Activated naive CD4-positive, alpha-beta T cell treated with anti-CD3 and anti-CD28 coated beads, Interleukin-2, amount 10 ng/mL, durations not matched to agents 5 hours and 36 hours (primary cell): ENCODE measurements around the gene OR8S1. TPM values are rescaled to one million over a fixed set of nuclear protein-coding genes. Genes with fewer than 3 reads are reported as not detected.

Experiments used
- total RNA-seq, 2 experiments: library from RNA; stranded (reverse); gene quantifications; one replicate each; pipeline ENCODE4 v1.2.3, GENCODE V29; 2021

OR8S1 gene, protein sequence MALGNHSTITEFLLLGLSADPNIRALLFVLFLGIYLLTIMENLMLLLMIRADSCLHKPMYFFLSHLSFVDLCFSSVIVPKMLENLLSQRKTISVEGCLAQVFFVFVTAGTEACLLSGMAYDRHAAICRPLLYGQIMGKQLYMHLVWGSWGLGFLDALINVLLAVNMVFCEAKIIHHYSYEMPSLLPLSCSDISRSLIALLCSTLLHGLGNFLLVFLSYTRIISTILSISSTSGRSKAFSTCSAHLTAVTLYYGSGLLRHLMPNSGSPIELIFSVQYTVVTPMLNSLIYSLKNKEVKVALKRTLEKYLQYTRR
- total RNA-seq: not detected

DNA sequence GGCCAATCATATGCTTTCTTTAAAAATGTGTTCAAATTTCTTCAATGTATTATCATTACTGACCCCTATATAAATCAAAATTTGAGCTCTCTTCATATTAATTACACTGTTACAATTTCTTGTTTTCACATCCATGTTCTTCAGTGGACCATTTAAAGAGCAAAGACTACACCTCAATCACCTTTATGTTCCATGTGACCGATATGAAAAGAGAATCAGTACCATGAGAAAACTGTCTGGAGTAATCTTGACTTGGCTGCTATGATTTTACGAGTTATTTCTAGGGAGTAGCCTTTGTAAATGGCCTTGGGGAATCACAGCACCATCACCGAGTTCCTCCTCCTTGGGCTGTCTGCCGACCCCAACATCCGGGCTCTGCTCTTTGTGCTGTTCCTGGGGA is at the start of gene OR8S1:
Gene OR8S1, plus strand, starts transcription at position 301 of the 400 bp plus-strand sequence. Its CDS starts 0 bp downstream, at position 301.

DNA sequence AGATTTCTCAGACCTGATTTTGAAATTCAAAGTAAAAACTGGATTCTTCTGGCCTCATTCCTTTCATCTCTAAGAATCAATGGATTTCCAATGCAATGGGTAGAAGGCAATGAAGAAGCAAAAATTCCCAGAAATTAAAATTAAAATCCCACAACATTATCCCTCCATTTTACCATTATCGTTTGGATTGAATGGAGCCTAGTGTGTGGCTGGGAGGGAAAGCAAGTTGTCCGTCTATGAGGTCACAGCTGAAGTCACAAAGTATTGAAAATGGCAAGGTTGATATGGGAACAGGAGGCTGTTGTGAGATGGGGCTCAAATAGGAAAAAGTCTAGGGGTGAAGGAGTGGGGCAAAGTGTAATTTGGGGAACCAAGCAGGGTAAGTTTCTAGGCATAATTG is 43.2 kb upstream of the OR8S1 start, which contains the start of gene C12orf54:
Gene C12orf54, plus strand, starts transcription at position 301 of the 400 bp plus-strand sequence. CDS start 799 bp downstream, outside the sequence.

DNA sequence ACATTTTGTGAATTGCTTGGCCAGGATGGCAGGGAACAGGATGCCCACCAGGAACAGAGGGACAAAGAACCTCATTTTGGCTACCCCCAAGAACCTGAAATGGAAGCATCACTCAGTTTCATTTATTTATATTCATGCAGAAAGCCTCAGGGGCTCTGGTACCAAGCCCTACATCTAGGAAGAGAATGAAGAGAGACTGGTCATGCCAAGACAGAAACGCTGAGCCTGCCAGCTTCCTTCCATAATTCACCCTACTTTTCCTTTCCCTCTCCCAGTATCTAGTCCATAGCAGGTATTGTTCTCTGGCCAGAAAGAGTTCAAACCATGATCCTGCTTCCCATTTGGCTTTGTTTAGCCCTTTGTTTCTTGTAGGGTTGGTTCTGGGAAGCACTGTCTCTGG is 44.5 kb downstream of the OR8S1 start, which contains the start of gene LALBA:
Gene LALBA, minus strand, starts transcription at position 101 of the 400 bp plus-strand sequence. Its CDS starts 26 bp downstream, at position 75.

Other genes starting within 250 kb of the OR8S1 start
- gene ZNF641, start 174.7 kb upstream of the OR8S1 start, total RNA-seq: 10 to 100 TPM; 24.8 to 30.1 TPM
- not detected for gene ANP32D, start 53.1 kb upstream of the OR8S1 start, total RNA-seq
- not detected for gene C12orf54, start 43.1 kb upstream of the OR8S1 start, total RNA-seq
- gene LALBA, start 44.4 kb downstream of the OR8S1 start, total RNA-seq: not detected
- gene KANSL2, start 156.6 kb downstream of the OR8S1 start, total RNA-seq: 10 to 100 TPM; 39.6 to 43.9 TPM
- 10 to 100 TPM; 50.3 to 52.7 TPM for gene CCNT1, start 191.1 kb downstream of the OR8S1 start, total RNA-seq